HG02840 (cell line): Measurements from ENCODE around the gene SUMO3.

Source experiments
- ATAC-seq: cut with Tn5 transposase; IDR thresholded peaks from one replicate; pipeline ENCODE4 v1.9.1; 2021; ENCODE audit warnings: mild to moderate bottlenecking, moderate library complexity, moderate number of reproducible peaks; ENCODE audit not compliant: unreplicated experiment, low FRiP score

Gene SUMO3

GRCh38 chr21:44847261-44848056 lies 29.6 kb upstream of the SUMO3 start:
- ATAC-seq = no peak

- no peak for ATAC-seq
Observed at GRCh38 chr21:44846485-44847260, 28.8 kb upstream of the SUMO3 start.

- ATAC-seq = no peak
Observed at GRCh38 chr21:44846224-44846484, 28.3 kb upstream of the SUMO3 start.

GRCh38 chr21:44845418-44846223 lies 27.8 kb upstream of the SUMO3 start:
- ATAC-seq = no peak

- no peak for ATAC-seq
Observed at GRCh38 chr21:44844256-44844655, 26.4 kb upstream of the SUMO3 start.

- no peak for ATAC-seq
Observed at GRCh38 chr21:44842721-44843445, 25.0 kb upstream of the SUMO3 start.

- no peak for ATAC-seq
Observed at GRCh38 chr21:44842087-44842486, 24.2 kb upstream of the SUMO3 start.

- no peak for ATAC-seq
Observed at GRCh38 chr21:44840771-44841170, 22.9 kb upstream of the SUMO3 start.

- ATAC-seq = no peak
Observed at GRCh38 chr21:44838951-44839350, 21.1 kb upstream of the SUMO3 start.

GRCh38 chr21:44838039-44838895 lies 20.4 kb upstream of the SUMO3 start:
- no peak for ATAC-seq

- no peak for ATAC-seq
Observed at GRCh38 chr21:44837537-44837936, 19.7 kb upstream of the SUMO3 start.

GRCh38 chr21:44836666-44837471 lies 19.0 kb upstream of the SUMO3 start:
- ATAC-seq = no peak

- no peak for ATAC-seq
Observed at GRCh38 chr21:44836349-44836665, 18.4 kb upstream of the SUMO3 start.

- no peak for ATAC-seq
Observed at GRCh38 chr21:44835647-44835973, 17.7 kb upstream of the SUMO3 start.

GRCh38 chr21:44834951-44835646 lies 17.2 kb upstream of the SUMO3 start:
- ATAC-seq = no peak

GRCh38 chr21:44834231-44834950 lies 16.5 kb upstream of the SUMO3 start:
- no peak for ATAC-seq

GRCh38 chr21:44833663-44834062 lies 15.8 kb upstream of the SUMO3 start:
- ATAC-seq = no peak
